Cardiac muscle cell (in vitro differentiated cells and primary cell): Measurements from ENCODE around the gene FBXL17. TPM values are rescaled to one million over a fixed set of nuclear protein-coding genes. Genes with fewer than 3 reads are reported as not detected.

ENCODE experiments used
- DNase-seq, 2 donors: peaks; one replicate each; pipeline versions ENCODE4 v3.0.0 to v3.0.0-alpha.2; 2010 to 2017; ENCODE audit warnings: low read depth in 1 of 2, low spot score in 1 of 2
- H3K27ac ChIP-seq: fragments of 200-600 bp; sonication (generic); 2 replicates; pipeline ENCODE4 v1.5.1; 2016
- H3K27me3 ChIP-seq: fragments of 200-600 bp; sonication (generic); 2 replicates; pipeline ENCODE4 v1.6.0; 2016; ENCODE audit warnings: control low read depth
- H3K36me3 ChIP-seq: fragments of 200-600 bp; sonication (generic); 2 replicates; pipeline ENCODE4 v1.5.1; 2016; ENCODE audit warnings: control low read depth
- H3K4me1 ChIP-seq: fragments of 200-600 bp; sonication (generic); 2 replicates; pipeline ENCODE4 v1.8.1; 2017; ENCODE audit warnings: low read depth, mild to moderate bottlenecking, mixed run types
- H3K4me3 ChIP-seq: fragments of 200-600 bp; sonication (generic); 2 replicates; pipeline ENCODE4 v1.5.1; 2016; ENCODE audit warnings: mild to moderate bottlenecking
- H3K9me3 ChIP-seq: fragments of 200-600 bp; sonication (generic); 2 replicates; pipeline ENCODE4 v1.5.1; 2017; ENCODE audit warnings: low read depth, mild to moderate bottlenecking, control low read depth
- CTCF ChIP-seq: IDR thresholded peaks from 2 replicates; pipeline ENCODE4 v1.5.1; 2012; ENCODE audit warnings: low read depth, mild to moderate bottlenecking, low read length
- polyA plus RNA-seq: library from polyadenylated mRNA; unstranded; fragments of >200 nt; fragmentation: Nextera tagmentation; extraction: Ambion mirVana; gene quantifications from 2 replicates; pipeline ENCODE4 v1.2.1, GENCODE V29; 2016
- total RNA-seq: library from RNA; depleted of rRNA; stranded (reverse); fragments of >200 nt; gene quantifications from 2 replicates; pipeline ENCODE4 v1.2.3, GENCODE V29; 2016

FBXL17 gene
- total and polyA plus RNA-seq, 2 experiments from 2014 or later, result 18.3 to 22.9 TPM

GRCh38 chr5:108271127-108271526, 110.8 kb downstream of the FBXL17 start:
- no peak for TF ChIP-seq CTCF
- DNase-seq, result no peak
- Histone ChIP-seq H3K4me3 (no peak overlapping the region), H3K9me3 (no peaks in the 10 kb centered on the region), H3K4me1 (peaks cover 6% of the 10 kb centered on the region), H3K36me3 (no peaks in the 10 kb centered on the region), H3K27me3 (no peaks in the 10 kb centered on the region), H3K27ac (no peak overlapping the region)

GRCh38 chr5:108266242-108266641, 115.7 kb downstream of the FBXL17 start:
- Histone ChIP-seq H3K27ac (no peak overlapping the region), H3K4me1 (peaks cover 10% of the 10 kb centered on the region), H3K27me3 (no peaks in the 10 kb centered on the region), H3K9me3 (no peaks in the 10 kb centered on the region), H3K36me3 (no peaks in the 10 kb centered on the region), H3K4me3 (no peak overlapping the region)
- no peak for TF ChIP-seq CTCF
- DNase-seq, result peak; percentile 16 to 38

GRCh38 chr5:108264533-108264932, 117.4 kb downstream of the FBXL17 start:
- no peaks in the 10 kb centered on the region for H3K27me3 ChIP-seq
- no peaks in the 10 kb centered on the region for H3K36me3 ChIP-seq
- TF ChIP-seq CTCF, result no peak
- no peak for DNase-seq
- no peak overlapping the region for H3K4me3 ChIP-seq
- peaks cover 20% of the 10 kb centered on the region for H3K4me1 ChIP-seq
- H3K27ac ChIP-seq, result no peak overlapping the region
- no peaks in the 10 kb centered on the region for H3K9me3 ChIP-seq

GRCh38 chr5:108263338-108263737, 118.6 kb downstream of the FBXL17 start:
- no peaks in the 10 kb centered on the region for H3K9me3 ChIP-seq
- H3K4me3 ChIP-seq, result no peak overlapping the region
- H3K27ac ChIP-seq, result no peak overlapping the region
- DNase-seq, result no peak
- H3K36me3 ChIP-seq, result no peaks in the 10 kb centered on the region
- no peak for TF ChIP-seq CTCF
- H3K27me3 ChIP-seq, result no peaks in the 10 kb centered on the region
- H3K4me1 ChIP-seq, result peaks cover 32% of the 10 kb centered on the region

- Histone ChIP-seq H3K4me1 (peaks cover 31% of the 10 kb centered on the region), H3K27me3 (no peaks in the 10 kb centered on the region), H3K27ac (no peak overlapping the region), H3K4me3 (no peak overlapping the region), H3K9me3 (no peaks in the 10 kb centered on the region), H3K36me3 (no peaks in the 10 kb centered on the region)
- DNase-seq, result no peak
- no peak for TF ChIP-seq CTCF
Observed at GRCh38 chr5:108260858-108261170, 121.1 kb downstream of the FBXL17 start.

- peak; percentile 98 for TF ChIP-seq CTCF
- H3K4me3 ChIP-seq, result no peak overlapping the region
Observed at GRCh38 chr5:108260117-108260857, 121.6 kb downstream of the FBXL17 start.

More at GRCh38 chr5:108260117-108260857, 121.6 kb downstream of the FBXL17 start:
- H3K27ac ChIP-seq, result peak overlapping the region; percentile 32
- H3K27me3 ChIP-seq, result no peaks in the 10 kb centered on the region
- DNase-seq, result peak; percentile 88 to 89
- H3K4me1 ChIP-seq, result peaks cover 36% of the 10 kb centered on the region
- no peaks in the 10 kb centered on the region for H3K36me3 ChIP-seq
- no peaks in the 10 kb centered on the region for H3K9me3 ChIP-seq
